Measurements from ENCODE around the gene KRT35.

KRT35 gene

DNA sequence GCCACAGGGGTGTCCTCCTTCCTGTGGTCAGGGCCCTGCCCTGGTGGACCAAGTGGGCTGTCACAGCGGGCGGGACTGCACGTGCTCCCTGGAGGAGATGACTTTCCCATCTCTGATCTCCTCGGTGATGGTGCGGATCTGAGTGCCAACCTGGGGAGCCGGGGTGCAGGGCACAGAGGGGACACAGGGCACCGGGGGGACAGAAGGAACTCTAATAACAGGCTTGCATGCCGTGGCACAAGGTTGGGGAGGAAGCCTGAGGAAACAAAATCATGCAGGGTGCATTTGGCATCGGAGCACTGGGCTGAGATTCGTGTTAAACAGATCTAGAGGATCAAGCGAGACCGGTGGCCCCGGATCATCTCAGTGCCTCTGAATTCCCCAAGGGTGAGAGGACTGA lies 5.4 kb upstream of the KRT35 start:
- DNase-seq, result no peak

DNA sequence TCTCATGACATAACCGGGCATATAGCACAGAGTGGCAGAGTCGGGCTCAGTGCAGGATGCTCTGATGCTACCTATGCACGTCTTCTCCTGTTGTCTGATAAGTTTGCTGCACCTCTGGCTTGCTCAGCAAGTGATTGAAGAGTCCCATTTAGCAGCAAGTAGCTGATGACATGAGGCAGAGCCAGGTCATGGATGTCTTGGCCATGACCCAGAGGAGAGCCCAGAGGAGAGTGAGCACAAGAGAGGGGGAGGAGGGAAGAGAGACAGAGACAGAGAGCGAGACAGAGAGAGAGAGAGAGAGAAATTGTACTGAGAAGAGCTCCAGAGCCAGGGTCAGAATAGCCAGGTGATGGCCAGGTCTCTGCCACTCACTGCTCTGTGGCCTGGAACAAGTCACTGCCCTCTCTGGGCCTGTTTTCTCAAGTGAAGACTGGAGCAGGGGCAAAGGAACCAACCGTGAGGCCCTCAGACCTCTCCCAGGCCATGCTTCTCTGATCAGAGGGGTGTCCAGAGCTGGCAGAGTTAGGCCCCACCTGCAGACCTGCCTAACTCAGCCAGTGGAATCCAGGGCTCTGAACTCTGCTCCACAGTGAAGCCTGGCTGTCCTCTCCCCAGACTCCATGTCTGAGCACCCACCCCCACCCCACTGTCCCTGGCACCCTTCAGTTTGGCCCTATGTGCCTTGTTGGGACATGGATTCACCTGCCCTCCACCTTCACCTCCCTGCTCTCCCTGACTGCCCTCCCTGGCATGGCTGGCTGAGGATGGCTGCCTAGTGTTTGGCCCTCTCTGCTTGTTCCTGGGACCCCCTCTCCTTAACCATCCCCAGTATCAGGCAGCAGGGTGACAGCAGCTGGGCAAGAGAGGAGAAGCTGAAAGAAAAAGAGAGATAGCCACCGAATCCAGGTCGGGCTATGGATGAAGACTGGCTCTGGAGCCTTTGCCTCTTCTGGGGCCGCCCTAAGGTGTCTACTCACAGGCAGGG lies 4.3 kb upstream of the KRT35 start:
- no peak for DNase-seq

- DNase-seq, result no peak
Measured at GRCh38 chr17:41483991-41484826, 3.3 kb upstream of the KRT35 start.

DNA sequence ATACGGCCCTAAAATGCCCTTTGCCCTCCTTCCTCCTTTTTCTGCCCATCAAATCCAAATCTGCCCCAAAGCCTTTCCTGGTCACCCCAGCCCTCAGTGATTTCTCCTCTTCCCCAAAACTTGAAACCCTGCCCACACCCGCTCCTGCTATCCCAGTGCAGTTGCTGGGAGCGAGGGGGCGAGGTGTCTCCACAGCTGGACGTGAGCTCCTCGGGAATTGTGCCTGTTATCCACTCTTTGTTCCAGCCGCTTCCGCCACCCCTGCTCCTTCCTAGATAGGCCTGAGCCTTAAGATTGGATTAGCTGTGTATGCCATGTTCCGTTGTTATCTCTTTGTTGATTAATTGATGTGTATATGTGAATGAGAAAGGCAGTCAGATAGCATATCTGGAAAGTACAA lies 2.6 kb upstream of the KRT35 start:
- no peak for DNase-seq

DNA sequence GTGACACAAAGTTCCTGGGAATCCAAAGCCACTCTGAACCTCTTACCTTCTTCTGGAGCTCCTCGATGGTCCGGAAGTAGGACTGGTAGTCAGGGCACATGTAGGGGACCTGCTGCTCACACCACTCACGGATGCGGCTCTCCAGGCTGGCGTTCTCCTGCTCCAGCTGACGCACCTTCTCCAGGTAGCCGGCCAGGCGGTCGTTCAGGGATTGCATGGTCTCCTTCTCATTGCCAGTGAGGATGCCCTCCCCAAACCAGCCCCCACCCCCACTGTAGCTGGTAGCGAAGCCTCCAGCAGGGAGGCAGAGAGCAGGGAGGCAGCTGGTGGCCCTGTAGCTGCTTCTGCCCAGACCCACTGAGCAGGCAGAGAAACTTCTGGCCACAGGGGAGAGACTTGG lies 370 bp downstream of the KRT35 start:
- no peak for DNase-seq

GRCh38 chr17:41480136-41480535 lies 815 bp downstream of the KRT35 start:
- no peak for DNase-seq

- DNase-seq, result no peak
Measured at GRCh38 chr17:41478237-41478636, 2.7 kb downstream of the KRT35 start.

- DNase-seq, result no peak
Measured at GRCh38 chr17:41476866-41477815, 3.8 kb downstream of the KRT35 start.

DNA sequence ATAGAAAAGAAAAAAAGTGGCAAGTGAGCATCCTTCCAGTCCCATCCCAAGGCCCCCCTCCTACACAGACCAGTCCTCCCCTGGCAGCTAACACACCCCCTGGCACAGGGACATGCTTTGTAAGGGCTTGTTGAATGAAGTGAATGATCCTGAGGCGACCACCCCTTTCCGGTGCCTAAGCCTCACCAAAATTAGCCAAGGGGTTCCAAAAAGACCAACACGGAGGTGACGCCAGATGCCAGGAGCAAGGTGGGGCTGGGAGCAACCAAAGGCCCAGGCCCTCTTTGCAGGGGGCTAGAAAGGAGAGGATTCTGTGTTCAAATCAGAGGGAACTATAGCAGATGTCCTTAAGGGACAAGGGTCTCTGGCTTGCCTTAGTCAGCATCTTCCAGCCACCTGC lies 5.5 kb downstream of the KRT35 start:
- DNase-seq, result no peak

GRCh38 chr17:41474863-41475262 lies 6.1 kb downstream of the KRT35 start:
- no peak for DNase-seq

DNA sequence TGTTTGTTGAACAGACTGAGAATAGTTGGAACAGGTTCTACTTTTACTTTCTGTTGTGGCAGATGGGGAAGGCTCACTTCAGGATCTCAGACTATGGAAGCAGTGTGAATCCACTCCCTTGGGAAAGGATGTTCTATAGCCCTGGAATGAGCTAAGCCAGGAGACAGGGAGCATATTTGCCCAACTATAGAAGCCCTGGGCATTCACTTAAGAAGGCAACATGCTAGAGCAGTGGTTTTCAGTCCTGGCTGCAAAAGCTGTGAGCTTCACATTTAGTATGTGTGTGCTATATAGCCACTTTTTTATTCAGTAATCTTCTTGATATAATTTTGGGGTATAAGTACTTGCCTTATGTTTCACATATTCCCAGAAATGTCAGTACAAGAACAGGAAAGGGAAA lies 12.6 kb downstream of the KRT35 start:
- DNase-seq, result no peak

DNA sequence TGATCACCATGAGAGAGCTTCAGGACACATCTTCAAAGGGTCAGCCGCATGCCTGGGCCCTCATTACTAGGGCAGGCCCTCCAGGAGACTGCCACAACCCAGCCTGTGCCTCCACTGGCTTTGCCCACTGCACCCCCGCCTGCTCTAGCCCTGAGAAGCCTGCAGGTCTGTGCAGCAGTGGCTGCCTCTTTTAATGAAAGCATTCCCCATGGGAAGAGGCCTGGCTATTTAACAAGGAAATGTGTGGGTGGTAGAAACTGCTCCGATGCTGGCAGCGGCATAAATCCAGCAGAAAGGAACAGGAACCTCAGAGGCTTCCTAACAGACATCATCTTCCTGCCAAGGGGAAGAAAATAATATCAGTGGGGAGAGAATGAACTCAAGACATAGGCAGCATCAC lies 13.4 kb downstream of the KRT35 start:
- no peak for DNase-seq

DNA sequence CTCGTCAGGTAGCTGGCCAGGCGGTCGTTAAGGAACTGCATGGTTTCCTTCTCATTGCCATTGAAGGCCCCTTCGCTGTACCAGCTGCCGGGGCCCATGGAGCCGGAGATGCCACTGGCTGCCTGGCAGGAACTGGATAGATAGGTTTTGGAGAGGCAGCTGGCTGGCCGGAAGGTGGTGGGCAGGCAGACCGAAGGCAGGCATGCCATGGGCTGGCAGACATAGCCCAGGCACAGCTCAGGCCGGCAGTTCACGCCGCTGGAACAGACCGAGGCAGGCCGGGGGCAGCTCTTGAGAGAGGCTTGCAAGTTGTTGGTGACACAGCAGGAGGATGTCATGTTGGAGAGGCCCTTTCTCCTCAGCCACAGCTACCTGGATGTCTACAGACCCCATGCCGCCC lies 14.0 kb downstream of the KRT35 start, which contains the start of gene KRT32:
Gene KRT32 (minus strand): TSS at position 399 of the 400 bp plus-strand sequence. CDS start 61 bp downstream, at position 338.
- DNase-seq, result no peak

GRCh38 chr17:41464682-41465081 lies 16.3 kb downstream of the KRT35 start:
- DNase-seq, result no peak

DNA sequence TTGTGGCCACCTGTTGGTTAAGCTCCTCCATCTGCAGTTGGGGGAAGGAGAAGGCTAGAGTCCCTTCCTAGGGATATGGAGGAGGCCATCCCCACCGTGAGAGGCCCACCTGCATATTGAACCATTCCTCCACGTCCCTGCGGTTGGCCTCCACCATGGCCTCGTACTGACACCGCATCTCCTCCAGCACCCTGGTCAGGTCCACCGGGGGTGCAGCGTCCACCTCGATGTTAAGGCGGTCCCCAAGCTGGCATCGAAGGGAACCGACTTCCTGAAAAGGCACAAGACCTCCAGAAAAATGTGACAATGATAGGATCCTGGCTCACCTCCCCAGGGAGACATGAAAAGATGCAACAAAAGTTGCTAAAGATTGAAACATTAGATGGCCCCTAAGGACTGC lies 16.8 kb downstream of the KRT35 start:
- DNase-seq, result no peak

DNA sequence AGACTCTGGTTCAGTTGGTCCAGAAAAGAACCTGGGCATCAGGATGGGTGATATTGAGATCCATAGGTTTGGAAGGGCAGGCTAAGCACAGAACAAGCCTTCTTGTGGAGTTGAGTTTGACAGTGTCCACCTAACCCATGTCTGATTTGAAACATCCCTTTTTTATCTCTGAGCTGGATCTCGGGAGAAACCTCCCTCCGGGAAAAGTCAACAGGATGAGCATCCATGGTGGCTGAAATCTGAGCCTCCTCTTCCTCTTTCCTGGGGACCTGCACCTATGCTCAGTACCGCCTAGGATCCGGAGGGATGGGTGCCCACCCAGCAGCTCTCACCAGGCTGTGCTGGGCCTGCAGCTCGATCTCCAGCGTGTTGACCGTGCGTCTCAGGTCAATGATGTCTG lies 17.2 kb downstream of the KRT35 start:
- DNase-seq, result no peak

DNA sequence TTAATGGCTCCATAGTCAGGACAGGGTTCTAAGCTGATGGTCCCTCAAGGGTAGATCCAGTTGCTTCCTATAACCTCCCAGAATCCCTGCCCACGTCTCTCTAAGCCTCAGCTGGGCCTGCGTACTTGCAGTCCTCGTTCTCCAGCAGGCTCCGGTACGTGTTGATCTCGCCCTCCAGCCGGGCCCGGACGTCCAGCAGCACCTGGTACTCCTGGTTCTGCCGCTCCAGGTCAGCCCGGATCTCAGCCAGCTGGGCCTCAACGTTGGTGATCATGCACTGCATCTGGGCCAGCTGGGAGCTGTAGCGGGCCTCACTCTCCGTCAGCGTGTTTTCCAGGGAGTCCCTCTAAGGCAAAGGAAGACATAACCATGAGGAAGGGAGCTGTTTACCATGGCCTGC lies 18.2 kb downstream of the KRT35 start:
- no peak for DNase-seq

- DNase-seq, result no peak
Measured at GRCh38 chr17:41457676-41458075, 23.3 kb downstream of the KRT35 start.

DNA sequence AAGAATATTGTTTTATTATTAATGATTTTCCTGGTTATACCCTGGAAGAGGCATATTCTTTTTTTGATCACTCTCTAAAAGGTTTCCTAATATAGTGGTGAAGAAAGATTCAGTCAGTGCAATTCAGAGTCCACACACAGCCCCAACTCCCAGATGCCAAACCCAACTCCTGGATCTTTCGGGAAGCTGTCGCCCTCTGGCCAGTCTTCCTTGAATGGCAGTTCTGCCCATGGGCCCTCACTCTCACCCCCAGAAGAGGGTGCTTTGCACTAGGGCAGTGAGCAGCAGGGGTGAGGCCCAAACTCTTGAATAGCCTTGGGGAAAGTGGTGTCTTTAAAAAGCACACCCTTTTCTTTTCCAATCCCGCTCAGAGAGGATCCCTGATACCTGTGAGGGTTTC lies 24.7 kb downstream of the KRT35 start:
- no peak for DNase-seq

GRCh38 chr17:41455236-41455635 lies 25.7 kb downstream of the KRT35 start:
- no peak for DNase-seq

DNA sequence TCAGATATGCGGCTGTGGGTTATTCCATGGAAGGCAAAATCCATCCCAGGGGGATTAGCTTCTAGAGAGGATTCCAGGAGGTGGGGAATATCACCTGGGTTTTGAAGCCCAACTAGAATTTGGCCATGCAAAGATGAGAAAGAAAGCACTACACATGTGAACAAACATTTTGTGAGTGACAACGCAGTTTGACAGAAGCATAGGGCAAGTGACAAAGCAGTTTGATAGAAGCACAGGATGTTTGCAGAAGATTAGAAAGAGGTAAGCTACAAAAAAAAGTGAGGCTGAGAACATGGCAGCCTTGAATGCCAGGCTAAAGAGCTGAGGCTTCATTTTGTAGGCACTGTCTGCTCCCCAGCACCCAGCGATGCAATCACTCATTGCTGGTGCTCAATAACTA lies 27.9 kb downstream of the KRT35 start:
- no peak for DNase-seq

DNA sequence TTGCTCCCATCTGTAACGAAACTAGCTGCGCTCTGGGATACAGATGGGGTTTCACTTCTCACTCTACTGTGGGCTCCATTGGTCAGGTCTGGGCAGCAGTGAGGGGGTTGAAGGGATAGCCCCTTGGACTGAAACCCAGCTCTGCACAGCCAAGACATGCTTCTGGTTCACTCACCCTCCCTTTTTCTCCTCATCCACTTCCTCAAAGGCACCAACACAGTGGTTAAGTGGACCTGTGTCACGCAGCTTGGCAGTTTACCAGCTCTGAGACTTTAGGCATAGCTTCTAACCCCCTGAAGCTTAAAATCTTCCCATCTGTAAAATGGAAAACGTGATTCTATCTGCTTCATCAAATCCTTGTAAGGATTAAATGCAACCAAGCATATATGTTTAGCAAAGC lies 28.7 kb downstream of the KRT35 start:
- DNase-seq, result no peak
